IMR-90 (cell line): ENCODE measurements around the gene MYO1D. TPM values are rescaled to one million over a fixed set of nuclear protein-coding genes. Genes with fewer than 3 reads are reported as not detected.
"Not testable (repeated sequence)": the region's sequence is repeated elsewhere in the genome, so short reads cannot be mapped to it uniquely, and the experiment has no call there.

ENCODE experiments used
- ATAC-seq: fragments of 200-7000 bp; cut with Tn5 transposase; 2 replicates; pipeline ENCODE4 v1.9.1; 2020; ENCODE audit warnings: low read depth, mild to moderate bottlenecking, moderate library complexity
- BruUV-seq: library from RNA; stranded (reverse); fragments of 400-500 nt; replicated peaks from 2 replicates; lab custom pipeline; 2021; lab: Mats Ljungman, UMichigan
- CTCF ChIA-PET: fragments of 300-600 bp; formaldehyde crosslinking; extraction: SDS; loops from one replicate; lab custom pipeline; 2021; ENCODE audit warnings: antibody characterized with exemption; lab: Yijun Ruan, JAX
- POLR2A ChIA-PET: fragments of 300-600 bp; sonication (Branson Sonifier 250); formaldehyde crosslinking; loops from one replicate; lab custom pipeline; 2022; ENCODE audit warnings: antibody characterized with exemption; ENCODE audit not compliant: unreplicated experiment; lab: Charles Lee
- DNase-seq: peaks from one replicate; pipeline ENCODE4 v3.0.0; 2013
- H2AFZ ChIP-seq: replicated peaks from 2 replicates; pipeline ENCODE3; 2013; ENCODE audit warnings: low read length, mild to moderate bottlenecking; ENCODE audit not compliant: poor library complexity
- H2AK5ac ChIP-seq: 2 replicates; pipeline ENCODE4 v1.6.1; 2013; ENCODE audit warnings: low read depth, low read length, inconsistent platforms
- H2AK9ac ChIP-seq: replicated peaks from 2 replicates; pipeline ENCODE3; 2013; ENCODE audit warnings: mild to moderate bottlenecking, low read depth, low read length, moderate library complexity; ENCODE audit not compliant: poor library complexity
- H2BK120ac ChIP-seq: 2 replicates; pipeline ENCODE4 v1.6.1; 2013; ENCODE audit warnings: low read depth, low read length, inconsistent platforms
- H2BK15ac ChIP-seq: 3 replicates; pipeline ENCODE4 v1.6.1; 2013; ENCODE audit warnings: low read depth, low read length, inconsistent platforms
- H2BK20ac ChIP-seq: 2 replicates; pipeline ENCODE4 v1.6.1; 2013; ENCODE audit warnings: low read depth, mild to moderate bottlenecking, inconsistent platforms, low read length, moderate library complexity
- H2BK5ac ChIP-seq: 2 replicates; pipeline ENCODE4 v1.6.1; 2013; ENCODE audit warnings: mild to moderate bottlenecking, low read depth, low read length, inconsistent platforms; ENCODE audit not compliant: poor library complexity, severe bottlenecking
- H3K14ac ChIP-seq: replicated peaks from 2 replicates; pipeline ENCODE4 v1.6.1; 2013; ENCODE audit warnings: low read depth, low read length, inconsistent platforms
- H3K18ac ChIP-seq: 2 replicates; pipeline ENCODE4 v1.6.1; 2013; ENCODE audit warnings: low read depth, low read length, control low read depth
- H3K23ac ChIP-seq: 2 replicates; pipeline ENCODE4 v1.6.1; 2013; ENCODE audit warnings: low read depth, low read length, inconsistent platforms
- H3K27ac ChIP-seq: 2 replicates; pipeline ENCODE4 v1.5.1; 2013; ENCODE audit warnings: mild to moderate bottlenecking, control low read depth, low read length; ENCODE audit not compliant: insufficient read depth
- H3K27me3 ChIP-seq: 2 replicates; pipeline ENCODE4 v1.6.1; 2013; ENCODE audit warnings: low read length; ENCODE audit not compliant: control insufficient read depth, insufficient read depth
- H3K36me3 ChIP-seq: 2 replicates; pipeline ENCODE4 v1.6.1; 2013; ENCODE audit warnings: low read length, mixed read lengths; ENCODE audit not compliant: control insufficient read depth, insufficient read depth
- H3K4ac ChIP-seq: 2 replicates; pipeline ENCODE4 v1.6.1; 2013; ENCODE audit warnings: low read depth, low read length, inconsistent platforms
- H3K4me1 ChIP-seq: 2 replicates; pipeline ENCODE4 v1.6.1; 2013; ENCODE audit warnings: low read length, mixed read lengths; ENCODE audit not compliant: control insufficient read depth, insufficient read depth
- H3K4me2 ChIP-seq: 2 replicates; pipeline ENCODE4 v1.6.1; 2013; ENCODE audit warnings: low read depth, mild to moderate bottlenecking, control low read depth, low read length, moderate library complexity
- H3K4me3 ChIP-seq: 2 replicates; pipeline ENCODE4 v1.5.1; 2013; ENCODE audit warnings: low read depth, mild to moderate bottlenecking, control low read depth, low read length, moderate library complexity; ENCODE audit not compliant: insufficient read depth
- H3K56ac ChIP-seq: 2 replicates; pipeline ENCODE4 v1.6.1; 2013; ENCODE audit warnings: low read length, inconsistent platforms; ENCODE audit not compliant: insufficient read depth; ENCODE audit errors: extremely low read depth
- H3K79me1 ChIP-seq, 2 experiments: 2 replicates each; pipeline ENCODE4 v1.6.1; 2013; ENCODE audit warnings: low read length in 2 of 2, inconsistent platforms in 1 of 2, low read depth in 1 of 2
- H3K9ac ChIP-seq: 2 replicates; pipeline ENCODE4 v1.6.1; 2013; ENCODE audit warnings: low read depth, low read length, control low read depth
- H3K9me1 ChIP-seq: 2 replicates; pipeline ENCODE4 v1.6.1; 2013; ENCODE audit warnings: low read length, inconsistent platforms; ENCODE audit not compliant: insufficient read depth
- H3K9me3 ChIP-seq: 2 replicates; pipeline ENCODE4 v1.6.1; 2013; ENCODE audit warnings: low read length; ENCODE audit not compliant: control insufficient read depth, insufficient read depth
- H4K20me1 ChIP-seq: 2 replicates; pipeline ENCODE4 v1.6.1; 2013; ENCODE audit warnings: low read length, inconsistent platforms; ENCODE audit not compliant: insufficient read depth
- H4K5ac ChIP-seq: 2 replicates; pipeline ENCODE4 v1.6.1; 2013; ENCODE audit warnings: mild to moderate bottlenecking, low read depth, low read length, control low read depth
- H4K8ac ChIP-seq, 2 experiments: 2 replicates each; pipeline ENCODE4 v1.6.1; 2013; ENCODE audit warnings: low read depth in 2 of 2, low read length in 2 of 2, control low read depth in 1 of 2, inconsistent platforms in 1 of 2
- H4K91ac ChIP-seq: 2 replicates; pipeline ENCODE4 v1.6.1; 2013; ENCODE audit warnings: low read depth, low read length, inconsistent platforms; ENCODE audit not compliant: insufficient read depth
- WGBS, 2 experiments: methylation state at CpG; one replicate each; pipeline versions ENCODE4 v1.1.5 to v1.1.7; 2013; ENCODE audit warnings: missing lambda C conversion rate in 2 of 2; ENCODE audit not compliant: insufficient read length in 1 of 2; ENCODE audit errors: extremely low coverage in 2 of 2; 5-methylcytosine and 5-hydroxymethylcytosine counted together
- dilution Hi-C: fragments of 300-500 bp; cut with HindIII; formaldehyde crosslinking; loops from one replicate; pipeline ENCODE4 v1.14.3; 2018; ENCODE audit warnings: low sequenced_read_pairs; ENCODE audit not compliant: unreplicated experiment
- in situ Hi-C: fragments of 300-500 bp; cut with MboI; formaldehyde crosslinking; loops from 3 replicates; pipeline ENCODE4 v1.14.3; 2019; ENCODE audit warnings: low sequenced_read_pairs, inconsistent platforms, mixed read lengths
- intact Hi-C: fragments of 100-400 bp; cut with micrococcal nuclease; formaldehyde crosslinking; loops from 2 replicates; pipeline ENCODE4 v1.10.0; 2022
- polyA plus RNA-seq, 3 experiments: library from polyadenylated mRNA; depleted of rRNA; stranded (reverse); fragments of >200 nt; gene quantifications; 2 replicates each; pipeline ENCODE4 v1.2.3, GENCODE V29; 2012; ENCODE audit warnings: low replicate concordance in 1 of 3
- total RNA-seq: library from RNA; depleted of rRNA; stranded (reverse); fragments of >200 nt; gene quantifications from 2 replicates; pipeline ENCODE4 v1.2.3, GENCODE V29; 2012

Gene MYO1D
- total and polyA plus RNA-seq, 2 of the 4 experiments (the other 2 are of a cell fraction), result 0.63 to 0.90 TPM

DNA sequence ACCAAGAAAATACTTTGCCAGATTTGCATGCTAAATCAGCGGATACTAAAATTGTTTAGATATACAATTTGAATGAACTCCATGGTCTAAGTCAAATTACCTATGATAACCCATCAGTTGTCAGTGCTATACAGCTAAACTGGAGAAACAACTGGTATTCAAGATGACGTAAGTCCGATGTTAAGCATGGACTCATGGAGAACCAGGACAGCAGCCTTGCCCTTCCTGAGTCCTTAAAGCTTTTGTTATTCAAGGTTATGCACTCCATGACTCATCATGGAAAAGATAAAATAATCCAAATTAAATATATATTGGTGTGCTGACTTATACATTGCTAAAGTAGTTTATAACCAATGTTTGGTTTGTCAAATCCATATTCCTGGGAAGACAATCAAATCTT lies 47.0 kb upstream of the MYO1D start:
- H3K9me1 ChIP-seq, H2BK5ac ChIP-seq, BruUV-seq, H2AK5ac ChIP-seq, H2AK9ac ChIP-seq, H4K91ac ChIP-seq, H3K4ac ChIP-seq, H3K9ac ChIP-seq, H3K4me3 ChIP-seq, H3K36me3 ChIP-seq, H3K56ac ChIP-seq, H4K5ac ChIP-seq, H2BK20ac ChIP-seq, H2BK120ac ChIP-seq, H3K27ac ChIP-seq, H4K8ac ChIP-seq, ATAC-seq, POLR2A ChIA-PET, H3K18ac ChIP-seq, H3K23ac ChIP-seq, dilution Hi-C loops, H3K14ac ChIP-seq, H3K27me3 ChIP-seq, CTCF ChIA-PET, intact Hi-C loops, H3K9me3 ChIP-seq, H3K4me2 ChIP-seq, H2AFZ ChIP-seq, H2BK15ac ChIP-seq, H4K20me1 ChIP-seq: not testable (repeated sequence)
- H3K4me1 ChIP-seq, result peaks cover 10% of the 10 kb centered on the region
- in situ Hi-C loops, result loop anchor here (25.0 kb wide), 1 partner anchor 137 kb away; no protein-coding TSS in a partner anchor
- peak; percentile 43 for DNase-seq
- WGBS, 2 experiments, result 90% methylated on average over 2 of the region's 3 CpGs; no CpG with 5 or more reads in 1 of the 2 experiments
- H3K79me1 ChIP-seq, result peaks cover 5 to 13% of the 10 kb centered on the region in 2 experiments
